Mammary epithelial cell (primary cell): ENCODE data around the gene BRINP1.
"Not testable (repeated sequence)": the region's sequence is repeated elsewhere in the genome, so short reads cannot be mapped to it uniquely, and the experiment has no call there.

Experiments used
- CTCF ChIP-seq, 2 donors: IDR thresholded peaks in 1 of 2; conservative IDR thresholded peaks in 1 of 2; 2 replicates each; pipeline ENCODE4 v1.5.1; 2011 to 2012; ENCODE audit warnings: inconsistent platforms in 2 of 2, low read length in 2 of 2, mild to moderate bottlenecking in 2 of 2, control low read depth in 1 of 2, low read depth in 1 of 2; ENCODE audit not compliant: insufficient read depth in 1 of 2; ENCODE audit errors: extremely low read depth in 1 of 2
- EZH2 ChIP-seq: IDR thresholded peaks from 2 replicates; pipeline ENCODE4 v1.6.1; 2012; ENCODE audit warnings: low read length, inconsistent platforms, borderline replicate concordance

GRCh38 chr9:119169222-119169621 is 200.0 kb downstream of the BRINP1 start:
- not testable (repeated sequence) for TF ChIP-seq CTCF (conservative IDR thresholded peaks at IDR 0.05 in 1 of 2, IDR thresholded peaks at IDR 0.05 in 1 of 2; ENCODE audit: extremely low read depth in 1 of 2, insufficient read depth in 1 of 2, low read depth in 1 of 2, low read length in 2 of 2); EZH2
